GM20000 (cell line): ENCODE data around the gene PLTP.

Experiments used
- DNase-seq: peaks from one replicate; pipeline ENCODE4 v3.0.0; 2012; ENCODE audit warnings: low spot score
- CTCF ChIP-seq: IDR thresholded peaks from 2 replicates; pipeline ENCODE4 v1.5.1; 2012; ENCODE audit warnings: mild to moderate bottlenecking, control low read depth; ENCODE audit errors: extremely low read depth, missing control alignments

PLTP gene

GRCh38 chr20:45921337-45922189 lies 9.6 kb upstream of the PLTP start:
- no peak for DNase-seq
- TF ChIP-seq CTCF: no peak

DNA sequence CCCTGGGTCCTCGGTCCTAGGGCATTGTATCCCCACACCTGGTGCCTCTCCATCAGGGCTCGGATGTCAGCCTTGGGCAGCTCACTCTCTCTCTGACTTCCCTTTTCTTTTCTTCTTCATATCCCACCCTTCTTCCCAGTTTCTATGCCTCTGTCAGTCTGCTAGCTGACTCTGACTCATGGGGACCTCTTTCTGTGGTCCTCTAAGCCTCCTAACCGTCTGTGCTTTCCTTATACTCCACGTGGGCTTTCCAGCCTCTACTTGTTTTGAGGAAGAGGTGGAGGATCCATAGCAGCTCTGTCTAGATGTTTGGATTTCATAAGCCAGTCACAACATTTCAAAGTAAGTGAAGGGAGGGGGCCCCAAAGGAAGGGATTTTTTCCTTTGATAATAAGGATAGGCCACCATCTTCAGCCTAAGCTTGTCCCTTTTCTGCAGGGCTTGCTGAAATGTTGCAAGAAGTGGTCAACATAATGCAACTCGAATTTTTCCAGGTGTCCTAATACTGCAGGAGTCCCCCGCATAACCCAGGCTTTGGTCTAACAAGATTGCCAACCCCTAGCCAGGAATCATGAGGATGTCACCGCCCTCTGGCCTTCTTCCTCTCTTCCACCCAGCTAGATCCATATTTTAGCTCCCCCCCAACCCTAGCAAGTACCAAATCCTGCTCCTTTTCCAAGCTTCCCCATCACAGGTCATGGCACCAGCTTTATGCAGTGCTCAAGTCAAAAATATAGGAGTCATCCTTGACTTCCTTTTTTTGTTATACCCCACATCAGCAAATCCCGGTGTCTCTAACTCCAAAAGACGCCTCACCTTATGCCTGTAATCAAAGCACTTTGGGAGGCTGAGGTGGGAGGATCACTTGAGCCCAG lies 8.7 kb upstream of the PLTP start:
- DNase-seq: no peak
- TF ChIP-seq CTCF: no peak

GRCh38 chr20:45919542-45920399 lies 7.8 kb upstream of the PLTP start:
- TF ChIP-seq CTCF: no peak
- DNase-seq: no peak

DNA sequence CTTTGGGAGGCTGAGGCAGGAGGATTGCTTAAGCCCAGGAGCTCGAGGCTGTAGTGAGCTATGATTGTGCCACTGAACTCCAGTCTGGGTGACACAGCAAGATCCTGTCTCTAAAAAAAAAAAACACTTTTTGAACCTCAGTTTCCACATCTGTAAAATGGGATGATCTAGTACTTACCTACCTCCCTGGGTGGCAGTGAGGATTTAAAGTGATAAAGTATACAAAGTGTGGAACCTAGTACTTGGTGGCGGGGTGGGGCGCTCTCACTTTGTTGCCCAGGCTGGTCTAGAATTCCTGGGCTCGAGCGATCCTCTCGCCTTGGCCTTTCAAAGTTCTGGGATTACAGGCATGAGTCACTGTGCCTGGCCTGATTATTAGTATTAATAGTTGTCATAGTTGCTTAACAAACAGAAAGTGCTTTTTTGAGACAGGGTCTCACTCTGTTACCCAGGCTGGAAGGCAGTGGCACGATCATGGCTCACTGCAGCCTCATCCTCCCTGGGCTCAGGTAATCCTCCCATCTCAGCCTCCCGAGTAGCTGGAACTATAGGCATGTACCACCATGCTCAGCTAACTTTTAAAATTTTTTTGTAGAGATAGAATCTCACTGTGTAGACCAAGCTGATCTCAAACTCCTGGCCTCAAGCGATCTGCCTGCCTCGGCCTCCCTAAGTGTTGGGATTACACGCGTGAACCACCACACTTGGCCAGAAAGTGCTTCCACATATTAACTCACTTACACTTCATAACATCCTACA lies 7.0 kb upstream of the PLTP start:
- no peak for DNase-seq
- no peak for TF ChIP-seq CTCF

DNA sequence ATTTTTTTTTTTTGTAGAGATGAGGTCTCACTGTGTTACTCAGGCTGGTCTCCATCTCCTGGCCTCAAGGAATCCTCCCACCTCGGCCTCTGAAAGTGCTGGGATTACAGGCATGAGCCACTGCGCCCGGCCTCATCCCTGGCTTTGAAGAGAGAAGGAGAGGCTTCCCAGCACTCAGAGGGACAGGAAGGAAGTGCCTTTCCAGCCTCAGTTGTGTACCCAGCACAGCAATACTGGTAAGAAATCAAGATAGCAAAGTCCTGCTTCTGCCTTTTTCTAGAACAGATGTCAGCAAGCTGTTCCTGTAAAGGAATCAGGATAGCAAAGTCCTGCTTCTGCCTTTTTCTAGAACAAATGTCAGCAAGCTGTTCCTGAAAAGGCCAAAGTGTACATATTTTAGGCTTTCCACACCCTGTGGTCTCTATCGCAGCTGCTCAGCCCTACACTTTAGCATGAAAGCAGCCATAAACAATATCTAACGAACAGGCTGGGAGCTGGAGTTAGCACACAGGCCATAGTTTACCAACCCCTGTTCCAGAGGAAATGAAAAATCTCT lies 6.3 kb upstream of the PLTP start:
- DNase-seq: no peak
- TF ChIP-seq CTCF: no peak

GRCh38 chr20:45917790-45918141 lies 5.8 kb upstream of the PLTP start:
- no peak for TF ChIP-seq CTCF
- DNase-seq: no peak
